HCT116 (cell line): ENCODE measurements around the gene NRCAM. TPM values are rescaled to one million over a fixed set of nuclear protein-coding genes. Genes with fewer than 3 reads are reported as not detected.

Experiments used
- ATAC-seq: fragments of 200-7000 bp; cut with Tn5 transposase; 2 replicates; pipeline ENCODE4 v1.9.1; 2020; ENCODE audit warnings: mild to moderate bottlenecking, moderate library complexity
- BruUV-seq: library from RNA; stranded (reverse); fragments of 400-500 nt; replicated peaks from 2 replicates; lab custom pipeline; 2021; lab: Mats Ljungman, UMichigan
- CTCF ChIA-PET: fragments of 300-600 bp; sonication (Branson Sonifier 250); formaldehyde crosslinking; loops from one replicate; lab custom pipeline; 2021; ENCODE audit warnings: antibody characterized with exemption; lab: Charles Lee
- POLR2A ChIA-PET: fragments of 300-600, 350-600 bp; sonication (Branson Sonifier 250); formaldehyde crosslinking; loops from one replicate; lab custom pipeline; 2021; ENCODE audit warnings: antibody characterized with exemption; lab: Charles Lee
- RAD21 ChIA-PET, 2 experiments: fragments of 300-600 bp; sonication (Branson Sonifier 250); formaldehyde crosslinking; loops; one replicate each; lab custom pipeline; 2023; ENCODE audit warnings: low total read pairs in 2 of 2; ENCODE audit not compliant: uncharacterized antibody in 2 of 2, unreplicated experiment in 2 of 2, low non-redundant PET in 1 of 2; lab: Charles Lee
- DNase-seq: peaks from one replicate; pipeline ENCODE4 v3.0.0-alpha.2; 2010; ENCODE audit warnings: low read depth, low spot score
- H2AFZ ChIP-seq: fragments of 200-600 bp; shearing (Covaris generic), sonication (generic); 2 replicates; pipeline ENCODE4 v1.6.1; 2017; ENCODE audit warnings: low read depth, mixed run types, mixed read lengths, antibody characterized with exemption, low read length; ENCODE audit not compliant: poor library complexity, severe bottlenecking
- H3K27ac ChIP-seq: 2 replicates; pipeline ENCODE4 v1.5.1; 2012; ENCODE audit warnings: low read depth, low read length
- H3K27me3 ChIP-seq: fragments of 200-600 bp; sonication (generic); 2 replicates; pipeline ENCODE4 v1.6.1; 2016; ENCODE audit warnings: mixed run types, low read length, mixed read lengths; ENCODE audit not compliant: insufficient read depth
- H3K36me3 ChIP-seq, 2 experiments: fragments of 200-500 bp in 1 of 2; fragments of 200-600 bp in 1 of 2; sonication (Bioruptor generic) in 1 of 2; sonication (generic) in 1 of 2; 2 replicates each; pipeline versions ENCODE4 v1.5.1 to v1.6.1; 2014 to 2016; ENCODE audit warnings: low read length in 2 of 2, inconsistent platforms in 1 of 2, mixed read lengths in 1 of 2, mixed run types in 1 of 2; ENCODE audit not compliant: insufficient read depth in 2 of 2, control insufficient read depth in 1 of 2
- H3K4me1 ChIP-seq, 2 experiments: fragments of 200-600 bp in 1 of 2; sonication (generic) in 1 of 2; 2 replicates each; pipeline versions ENCODE4 v1.5.1 to v1.6.1; 2012 to 2017; ENCODE audit warnings: low read length in 2 of 2, inconsistent platforms in 1 of 2, mild to moderate bottlenecking in 1 of 2, mixed read lengths in 1 of 2, mixed run types in 1 of 2, moderate library complexity in 1 of 2; ENCODE audit not compliant: insufficient read depth in 2 of 2, control insufficient read depth in 1 of 2
- H3K4me2 ChIP-seq: fragments of 200-600 bp; sonication (generic); 2 replicates; pipeline ENCODE4 v1.6.1; 2017; ENCODE audit warnings: mixed run types, low read length, mixed read lengths
- H3K4me3 ChIP-seq, 2 experiments: fragments of 200-600 bp in 1 of 2; sonication (generic) in 1 of 2; replicated peaks in 1 of 2; 2 replicates each; pipeline ENCODE4 v1.5.1; 2011 to 2016; ENCODE audit warnings: low read length in 2 of 2, control low read depth in 1 of 2, low read depth in 1 of 2, mild to moderate bottlenecking in 1 of 2, mixed read lengths in 1 of 2, mixed run types in 1 of 2
- H3K79me2 ChIP-seq: fragments of 200-600 bp; sonication (generic); 2 replicates; pipeline ENCODE4 v1.6.1; 2017; ENCODE audit warnings: mild to moderate bottlenecking, mixed run types, low read length, moderate library complexity, mixed read lengths; ENCODE audit not compliant: insufficient read depth
- H3K9ac ChIP-seq: fragments of 200-600 bp; sonication (generic); 2 replicates; pipeline ENCODE4 v1.6.1; 2016; ENCODE audit warnings: low read length, mixed read lengths
- H3K9me2 ChIP-seq: fragments of 200-600 bp; sonication (generic), shearing (Covaris generic); 2 replicates; pipeline ENCODE4 v1.6.1; 2017; ENCODE audit warnings: mixed run types, mild to moderate bottlenecking, moderate library complexity; ENCODE audit not compliant: insufficient read depth
- H3K9me3 ChIP-seq, 2 experiments: fragments of 200-500 bp in 1 of 2; fragments of 200-600 bp in 1 of 2; sonication (Bioruptor generic) in 1 of 2; sonication (generic) in 1 of 2; 2 replicates each; pipeline ENCODE4 v1.6.1; 2014 to 2017; ENCODE audit warnings: low read length in 2 of 2, mixed read lengths in 2 of 2, inconsistent platforms in 1 of 2, low read depth in 1 of 2, mild to moderate bottlenecking in 1 of 2, mixed run types in 1 of 2, moderate library complexity in 1 of 2; ENCODE audit not compliant: control insufficient read depth in 1 of 2, insufficient read depth in 1 of 2
- H4K20me1 ChIP-seq: fragments of 200-600 bp; sonication (generic), shearing (Covaris generic); 2 replicates; pipeline ENCODE4 v1.6.1; 2017; ENCODE audit warnings: mixed run types, mild to moderate bottlenecking, moderate library complexity; ENCODE audit not compliant: insufficient read depth
- ATF3 ChIP-seq: IDR thresholded peaks from 2 replicates; pipeline ENCODE4 v1.6.1; 2012
- ELF1 ChIP-seq: IDR thresholded peaks from 2 replicates; pipeline ENCODE4 v1.6.1; 2012; ENCODE audit warnings: low read depth, borderline replicate concordance
- EZH2 ChIP-seq: fragments of 200-600 bp; sonication (generic); IDR thresholded peaks from 2 replicates; pipeline ENCODE4 v1.6.1; 2017; ENCODE audit warnings: antibody characterized with exemption, mixed run types
- EZH2phosphoT487 ChIP-seq: fragments of 200-600 bp; IDR thresholded peaks from 2 replicates; pipeline ENCODE4 v1.6.1; 2018; ENCODE audit warnings: antibody characterized with exemption, borderline replicate concordance
- FOSL1 ChIP-seq: IDR thresholded peaks from 2 replicates; pipeline ENCODE4 v1.6.1; 2012; ENCODE audit warnings: low read depth
- SIN3A ChIP-seq: IDR thresholded peaks from 2 replicates; pipeline ENCODE4 v1.6.1; 2012; ENCODE audit warnings: low read depth
- SP1 ChIP-seq: IDR thresholded peaks from 2 replicates; pipeline ENCODE4 v1.6.1; 2012; ENCODE audit warnings: low read depth
- SRF ChIP-seq: IDR thresholded peaks from 2 replicates; pipeline ENCODE4 v1.6.1; 2012; ENCODE audit warnings: low read depth
- TCF7L2 ChIP-seq: IDR thresholded peaks from 2 replicates; pipeline ENCODE4 v1.7.0; 2011; ENCODE audit warnings: borderline replicate concordance, inconsistent platforms; ENCODE audit not compliant: insufficient read depth, insufficient read length; ENCODE audit errors: extremely low read depth
- YY1 ChIP-seq: IDR thresholded peaks from 2 replicates; pipeline ENCODE4 v1.6.1; 2011; ENCODE audit warnings: low read length, low read depth, moderate library complexity, mild to moderate bottlenecking; ENCODE audit not compliant: insufficient replicate concordance; ENCODE audit errors: extremely low read depth
- ZFX ChIP-seq: fragments of 450-650 bp; IDR thresholded peaks from 2 replicates; pipeline ENCODE4 v1.6.1; 2017
- ZNF274 ChIP-seq: fragments of 200-500 bp; sonication (Bioruptor generic); IDR thresholded peaks from 2 replicates; pipeline ENCODE4 v1.6.1; 2014; ENCODE audit warnings: mild to moderate bottlenecking, low read depth, low read length, inconsistent platforms
- intact Hi-C: fragments of 100-400 bp; cut with micrococcal nuclease; formaldehyde crosslinking; loops from 2 replicates; pipeline ENCODE4 v1.10.0; 2022
- total RNA-seq: library from RNA; stranded (reverse); gene quantifications from one replicate; pipeline ENCODE4 v1.2.1, GENCODE V29; 2021; ENCODE audit not compliant: unreplicated experiment
- TF ChIP-seq, protein P1 (sequence below), 3 experiments: fragments of 200-600 bp in 1 of 3; sonication (generic) in 1 of 3; IDR thresholded peaks in 2 of 3; conservative IDR thresholded peaks in 1 of 3; 2 replicates each; pipeline ENCODE4 v1.5.1; 2012 to 2017; ENCODE audit warnings: low read depth in 2 of 3, low read length in 2 of 3, antibody characterized with exemption in 1 of 3, borderline replicate concordance in 1 of 3, control low read depth in 1 of 3, mild to moderate bottlenecking in 1 of 3, mixed read lengths in 1 of 3, mixed run types in 1 of 3, moderate library complexity in 1 of 3; ENCODE audit not compliant: insufficient read depth in 1 of 3

NRCAM gene
- total RNA-seq, 1 experiment from 2014 or later: 0.15 TPM

- RAD21 ChIA-PET: no interaction called here
Measured at GRCh38 chr7:108266491-108266890, 189.7 kb downstream of the NRCAM start.

GRCh38 chr7:108266035-108266434 lies 190.2 kb downstream of the NRCAM start:
- intact Hi-C loops: no loop called here
- POLR2A ChIA-PET: no interaction called here
- TF ChIP-seq ATF3: no peak
- TF ChIP-seq EZH2: no peak
- no peak for TF ChIP-seq FOSL1
- no peak for TF ChIP-seq ZNF274
- TF ChIP-seq SIN3A: no peak
- no peak for TF ChIP-seq ELF1
- no peak for TF ChIP-seq EZH2phosphoT487
- TF ChIP-seq TCF7L2: no peak
- TF ChIP-seq, protein P1, sequence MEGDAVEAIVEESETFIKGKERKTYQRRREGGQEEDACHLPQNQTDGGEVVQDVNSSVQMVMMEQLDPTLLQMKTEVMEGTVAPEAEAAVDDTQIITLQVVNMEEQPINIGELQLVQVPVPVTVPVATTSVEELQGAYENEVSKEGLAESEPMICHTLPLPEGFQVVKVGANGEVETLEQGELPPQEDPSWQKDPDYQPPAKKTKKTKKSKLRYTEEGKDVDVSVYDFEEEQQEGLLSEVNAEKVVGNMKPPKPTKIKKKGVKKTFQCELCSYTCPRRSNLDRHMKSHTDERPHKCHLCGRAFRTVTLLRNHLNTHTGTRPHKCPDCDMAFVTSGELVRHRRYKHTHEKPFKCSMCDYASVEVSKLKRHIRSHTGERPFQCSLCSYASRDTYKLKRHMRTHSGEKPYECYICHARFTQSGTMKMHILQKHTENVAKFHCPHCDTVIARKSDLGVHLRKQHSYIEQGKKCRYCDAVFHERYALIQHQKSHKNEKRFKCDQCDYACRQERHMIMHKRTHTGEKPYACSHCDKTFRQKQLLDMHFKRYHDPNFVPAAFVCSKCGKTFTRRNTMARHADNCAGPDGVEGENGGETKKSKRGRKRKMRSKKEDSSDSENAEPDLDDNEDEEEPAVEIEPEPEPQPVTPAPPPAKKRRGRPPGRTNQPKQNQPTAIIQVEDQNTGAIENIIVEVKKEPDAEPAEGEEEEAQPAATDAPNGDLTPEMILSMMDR (IDR thresholded peaks at IDR 0.05 in 2 of 3, conservative IDR thresholded peaks at IDR 0.05 in 1 of 3; ENCODE audit: borderline replicate concordance in 1 of 3, insufficient read depth in 1 of 3, low read depth in 2 of 3, low read length in 2 of 3): no peak
- TF ChIP-seq YY1: no peak
- no peak for TF ChIP-seq ZFX
- no peak for TF ChIP-seq SRF

More at GRCh38 chr7:108266491-108266890, 189.7 kb downstream of the NRCAM start:
- ATAC-seq (peak; percentile 42; the same call in 1 of the 2 replicates), DNase-seq (no peak)
- H3K36me3 ChIP-seq: no peaks in the 10 kb centered on the region
- H2AFZ ChIP-seq: no peak overlapping the region
- TF ChIP-seq, protein P1 (IDR thresholded peaks at IDR 0.05 in 2 of 3, conservative IDR thresholded peaks at IDR 0.05 in 1 of 3; ENCODE audit: borderline replicate concordance in 1 of 3, insufficient read depth in 1 of 3, low read depth in 2 of 3, low read length in 2 of 3): no peak
- TF ChIP-seq FOSL1 (peak; percentile 23; the same call in 1 of the 2 replicates), SP1 (no peak)
- H3K4me1 ChIP-seq: peaks cover 3 to 10% of the 10 kb centered on the region in 2 experiments; a peak in 3 of 4 replicates
- peak overlapping the region; percentile 42 for H3K4me2 ChIP-seq
- intact Hi-C loops: no loop called here
- no peak overlapping the region for H3K4me3 ChIP-seq
- CTCF ChIA-PET: no interaction called here
- H3K79me2 ChIP-seq: no peaks in the 10 kb centered on the region
- no TSS peak for BruUV-seq
- H3K9me3 ChIP-seq: no peaks in the 10 kb centered on the region
- no peaks in the 10 kb centered on the region for H3K9me2 ChIP-seq
- H3K27me3 ChIP-seq: no peaks in the 10 kb centered on the region
- POLR2A ChIA-PET: no interaction called here
- H4K20me1 ChIP-seq: no peaks in the 10 kb centered on the region
- H3K27ac ChIP-seq: no peak overlapping the region
- no peak overlapping the region for H3K9ac ChIP-seq

More at GRCh38 chr7:108266035-108266434, 190.2 kb downstream of the NRCAM start:
- no peaks in the 10 kb centered on the region for H3K9me2 ChIP-seq
- no peaks in the 10 kb centered on the region for H3K9me3 ChIP-seq
- no peak overlapping the region for H3K27ac ChIP-seq
- H3K79me2 ChIP-seq: no peaks in the 10 kb centered on the region
- H3K4me1 ChIP-seq: peaks cover 3 to 10% of the 10 kb centered on the region in 2 experiments; a peak in 3 of 4 replicates
- RAD21 ChIA-PET: no interaction called here
- DNase-seq (no peak), ATAC-seq (no peak)
- H2AFZ ChIP-seq: no peak overlapping the region
- CTCF ChIA-PET: no interaction called here
- no peak overlapping the region for H3K9ac ChIP-seq
- H3K27me3 ChIP-seq: no peaks in the 10 kb centered on the region
- BruUV-seq: no TSS peak
- no peak overlapping the region for H3K4me3 ChIP-seq
- peak overlapping the region; percentile 42 for H3K4me2 ChIP-seq
- no peaks in the 10 kb centered on the region for H4K20me1 ChIP-seq
- H3K36me3 ChIP-seq: no peaks in the 10 kb centered on the region
